ENCODE results near the gene FAIM. TPM values are rescaled to one million over a fixed set of nuclear protein-coding genes. Genes with fewer than 3 reads are reported as not detected.

The FAIM gene
- total and polyA plus RNA-seq, 4 donors: 3.3 to 8.5 (median 5.1) TPM

DNA sequence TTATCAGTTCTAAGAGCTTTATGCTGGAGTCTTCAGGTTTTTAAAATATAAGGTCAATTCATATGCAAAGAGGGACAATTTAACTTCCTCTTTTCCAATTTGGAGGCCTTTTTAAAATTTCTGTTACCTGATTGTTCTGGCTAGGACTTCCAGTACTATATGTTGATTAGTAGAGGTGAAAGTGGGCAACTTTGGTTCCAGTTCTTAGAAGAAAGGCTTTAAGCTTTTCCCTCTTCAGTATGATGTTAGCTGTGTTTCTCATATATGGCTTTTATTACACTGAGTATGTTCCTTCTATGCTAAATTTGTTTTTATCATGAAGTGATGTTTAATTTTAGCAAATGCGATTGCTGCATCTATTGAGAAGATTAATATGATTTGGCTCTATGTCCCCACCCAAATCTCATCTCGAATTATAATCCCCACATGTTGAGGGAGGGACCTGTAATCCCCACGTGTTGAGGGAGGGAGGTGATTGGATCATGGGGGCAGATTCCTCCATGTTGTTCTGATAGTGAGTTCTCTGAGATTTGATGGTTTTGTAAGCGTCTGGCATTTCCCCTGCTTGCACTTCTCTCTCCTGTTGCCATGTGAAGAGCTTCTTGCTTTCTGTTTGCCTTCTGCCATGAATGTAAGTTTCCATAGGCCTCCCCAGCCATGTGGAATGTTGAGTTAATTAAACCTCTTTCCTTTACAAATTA is 33.8 kb downstream of the FAIM start:
- WGBS: 82% methylated on average over 4 of the region's 4 CpGs
- DNase-seq (ENCODE audit: low spot score): no peak
- peaks cover 0 to 14% (median 8%) of the 10 kb centered on the region in 4 donors for H3K9me3 ChIP-seq (ENCODE audit: control insufficient read depth in 4 of 4, low read length in 3 of 4)
- no peaks in the 10 kb centered on the region for H3K27me3 ChIP-seq (ENCODE audit: control insufficient read depth in 4 of 4, insufficient read depth in 4 of 4, low read length in 3 of 4)
- no peaks in the 10 kb centered on the region for H3K36me3 ChIP-seq (ENCODE audit: control insufficient read depth in 4 of 4, insufficient read depth in 3 of 4, low read depth in 1 of 4, low read length in 3 of 4)
- TF ChIP-seq FOXA1 (IDR thresholded peaks at IDR 0.05) (no peak), SP1 (IDR thresholded peaks at IDR 0.05) (no peak), HNF4G (IDR thresholded peaks at IDR 0.05) (no peak), HNF4A (conservative IDR thresholded peaks at IDR 0.05) (no peak), RXRA (IDR thresholded peaks at IDR 0.05) (no peak), GABPA (IDR thresholded peaks at IDR 0.05 in 1 of 2, conservative IDR thresholded peaks at IDR 0.05 in 1 of 2) (no peak), FOXA2 (IDR thresholded peaks at IDR 0.05) (no peak), JUND (IDR thresholded peaks at IDR 0.05) (no peak), EGR1 (IDR thresholded peaks at IDR 0.05; ENCODE audit: low read depth in 2 of 2) (no peak), RAD21 (IDR thresholded peaks at IDR 0.05) (no peak), NR2F2 (IDR thresholded peaks at IDR 0.05) (no peak)
- TF ChIP-seq, protein P1, sequence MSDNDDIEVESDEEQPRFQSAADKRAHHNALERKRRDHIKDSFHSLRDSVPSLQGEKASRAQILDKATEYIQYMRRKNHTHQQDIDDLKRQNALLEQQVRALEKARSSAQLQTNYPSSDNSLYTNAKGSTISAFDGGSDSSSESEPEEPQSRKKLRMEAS (IDR thresholded peaks at IDR 0.05): no peak
- TF ChIP-seq, protein P2, sequence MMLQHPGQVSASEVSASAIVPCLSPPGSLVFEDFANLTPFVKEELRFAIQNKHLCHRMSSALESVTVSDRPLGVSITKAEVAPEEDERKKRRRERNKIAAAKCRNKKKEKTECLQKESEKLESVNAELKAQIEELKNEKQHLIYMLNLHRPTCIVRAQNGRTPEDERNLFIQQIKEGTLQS (IDR thresholded peaks at IDR 0.05): no peak
- TF ChIP-seq, protein P3, sequence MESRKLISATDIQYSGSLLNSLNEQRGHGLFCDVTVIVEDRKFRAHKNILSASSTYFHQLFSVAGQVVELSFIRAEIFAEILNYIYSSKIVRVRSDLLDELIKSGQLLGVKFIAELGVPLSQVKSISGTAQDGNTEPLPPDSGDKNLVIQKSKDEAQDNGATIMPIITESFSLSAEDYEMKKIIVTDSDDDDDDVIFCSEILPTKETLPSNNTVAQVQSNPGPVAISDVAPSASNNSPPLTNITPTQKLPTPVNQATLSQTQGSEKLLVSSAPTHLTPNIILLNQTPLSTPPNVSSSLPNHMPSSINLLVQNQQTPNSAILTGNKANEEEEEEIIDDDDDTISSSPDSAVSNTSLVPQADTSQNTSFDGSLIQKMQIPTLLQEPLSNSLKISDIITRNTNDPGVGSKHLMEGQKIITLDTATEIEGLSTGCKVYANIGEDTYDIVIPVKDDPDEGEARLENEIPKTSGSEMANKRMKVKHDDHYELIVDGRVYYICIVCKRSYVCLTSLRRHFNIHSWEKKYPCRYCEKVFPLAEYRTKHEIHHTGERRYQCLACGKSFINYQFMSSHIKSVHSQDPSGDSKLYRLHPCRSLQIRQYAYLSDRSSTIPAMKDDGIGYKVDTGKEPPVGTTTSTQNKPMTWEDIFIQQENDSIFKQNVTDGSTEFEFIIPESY (IDR thresholded peaks at IDR 0.05): no peak
- no peak overlapping the region for H3K9ac ChIP-seq (ENCODE audit: low read depth in 1 of 2, low read length in 2 of 2)
- no peak overlapping the region for H3K4me3 ChIP-seq (ENCODE audit: low read depth in 1 of 3, low read length in 3 of 3)
- no peaks in the 10 kb centered on the region for H3K4me1 ChIP-seq (ENCODE audit: control insufficient read depth in 4 of 4, insufficient read depth in 4 of 4, low read length in 3 of 4)
- H3K27ac ChIP-seq (ENCODE audit: low read depth in 1 of 2, low read length in 2 of 2): no peak overlapping the region

DNA sequence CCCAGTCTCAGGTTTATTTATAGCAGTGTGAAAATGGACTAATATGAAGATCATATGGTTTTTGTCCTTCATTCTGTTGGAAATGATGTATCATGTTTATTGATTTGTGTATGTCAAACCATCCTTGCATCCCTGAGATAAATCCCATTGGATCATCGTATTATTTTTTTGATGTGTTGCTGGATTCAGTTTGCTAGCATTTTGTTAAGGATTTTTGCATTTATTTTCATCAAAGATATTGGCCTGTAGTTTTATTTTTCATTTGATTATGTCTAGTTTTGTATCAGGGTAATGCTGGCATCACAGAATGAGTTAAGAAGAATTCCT is 34.3 kb downstream of the FAIM start:
- H3K36me3 ChIP-seq (ENCODE audit: control insufficient read depth in 4 of 4, insufficient read depth in 3 of 4, low read depth in 1 of 4, low read length in 3 of 4): no peaks in the 10 kb centered on the region

DNA sequence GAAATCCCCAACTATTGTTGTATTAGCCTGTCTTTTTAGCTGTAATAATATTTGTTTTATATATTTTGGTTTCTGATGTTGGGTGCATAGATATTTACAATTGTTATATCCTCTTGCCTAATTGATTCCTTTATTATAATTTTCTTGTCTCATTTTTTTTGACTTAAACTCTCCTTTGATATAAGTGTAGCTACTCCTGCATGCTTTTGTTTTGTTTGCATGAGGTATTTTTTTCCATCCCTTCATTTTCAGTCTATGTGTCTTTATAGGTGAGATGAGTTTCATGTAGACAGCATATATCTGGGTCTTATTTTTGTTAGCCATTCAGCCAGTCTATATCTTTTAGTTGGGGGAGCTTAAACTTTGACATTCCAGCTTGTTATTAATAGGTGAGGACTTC is 37.4 kb downstream of the FAIM start:
- H3K9ac ChIP-seq (ENCODE audit: low read depth in 1 of 2, low read length in 2 of 2): no peak overlapping the region
- TF ChIP-seq, protein P1 (IDR thresholded peaks at IDR 0.05): no peak
- TF ChIP-seq RAD21 (IDR thresholded peaks at IDR 0.05) (no peak), EGR1 (IDR thresholded peaks at IDR 0.05; ENCODE audit: low read depth in 2 of 2) (no peak), GABPA (IDR thresholded peaks at IDR 0.05 in 1 of 2, conservative IDR thresholded peaks at IDR 0.05 in 1 of 2) (no peak), RXRA (IDR thresholded peaks at IDR 0.05) (no peak), SP1 (IDR thresholded peaks at IDR 0.05) (no peak)
- TF ChIP-seq, protein P2 (IDR thresholded peaks at IDR 0.05): no peak
- H3K27me3 ChIP-seq (ENCODE audit: control insufficient read depth in 4 of 4, insufficient read depth in 4 of 4, low read length in 3 of 4): no peaks in the 10 kb centered on the region
- no peak overlapping the region for H3K4me3 ChIP-seq (ENCODE audit: low read depth in 1 of 3, low read length in 3 of 3)
- H3K9me3 ChIP-seq (ENCODE audit: control insufficient read depth in 4 of 4, low read length in 3 of 4): peaks cover 0 to 14% (median 9%) of the 10 kb centered on the region in 4 donors
- no peak for DNase-seq (ENCODE audit: low spot score)
- no peaks in the 10 kb centered on the region for H3K4me1 ChIP-seq (ENCODE audit: control insufficient read depth in 4 of 4, insufficient read depth in 4 of 4, low read length in 3 of 4)
- no peak overlapping the region for H3K27ac ChIP-seq (ENCODE audit: low read depth in 1 of 2, low read length in 2 of 2)
- peaks cover 7 to 15% (median 11%) of the 10 kb centered on the region in 4 donors for H3K36me3 ChIP-seq (ENCODE audit: control insufficient read depth in 4 of 4, insufficient read depth in 3 of 4, low read depth in 1 of 4, low read length in 3 of 4)

More for the DNA sequence above, 34.3 kb downstream of the FAIM start:
- H3K9me3 ChIP-seq (ENCODE audit: control insufficient read depth in 4 of 4, low read length in 3 of 4): peaks cover 0 to 14% (median 8%) of the 10 kb centered on the region in 4 donors
- no peak overlapping the region for H3K9ac ChIP-seq (ENCODE audit: low read depth in 1 of 2, low read length in 2 of 2)
- DNase-seq (ENCODE audit: low spot score): no peak
- H3K4me1 ChIP-seq (ENCODE audit: control insufficient read depth in 4 of 4, insufficient read depth in 4 of 4, low read length in 3 of 4): no peaks in the 10 kb centered on the region
- no peaks in the 10 kb centered on the region for H3K27me3 ChIP-seq (ENCODE audit: control insufficient read depth in 4 of 4, insufficient read depth in 4 of 4, low read length in 3 of 4)
- TF ChIP-seq RAD21 (IDR thresholded peaks at IDR 0.05) (no peak), FOXA2 (IDR thresholded peaks at IDR 0.05) (no peak), TAF1 (conservative IDR thresholded peaks at IDR 0.05) (no peak)
- 98% methylated on average over 1 of the region's 1 CpG for whole genome bisulfite sequencing
- H3K27ac ChIP-seq (ENCODE audit: low read depth in 1 of 2, low read length in 2 of 2): no peak overlapping the region
- no peak overlapping the region for H3K4me3 ChIP-seq (ENCODE audit: low read depth in 1 of 3, low read length in 3 of 3)
